GM19467 (cell line): ENCODE results near the gene TRIP13.
A peak's percentile ranks its signal among the peaks of the same experiment; 100 is the strongest.

Experiments used
- ATAC-seq: cut with Tn5 transposase; IDR thresholded peaks from one replicate; pipeline ENCODE4 v1.9.1; 2021; ENCODE audit warnings: mild to moderate bottlenecking, moderate library complexity; ENCODE audit not compliant: unreplicated experiment

The TRIP13 gene

DNA sequence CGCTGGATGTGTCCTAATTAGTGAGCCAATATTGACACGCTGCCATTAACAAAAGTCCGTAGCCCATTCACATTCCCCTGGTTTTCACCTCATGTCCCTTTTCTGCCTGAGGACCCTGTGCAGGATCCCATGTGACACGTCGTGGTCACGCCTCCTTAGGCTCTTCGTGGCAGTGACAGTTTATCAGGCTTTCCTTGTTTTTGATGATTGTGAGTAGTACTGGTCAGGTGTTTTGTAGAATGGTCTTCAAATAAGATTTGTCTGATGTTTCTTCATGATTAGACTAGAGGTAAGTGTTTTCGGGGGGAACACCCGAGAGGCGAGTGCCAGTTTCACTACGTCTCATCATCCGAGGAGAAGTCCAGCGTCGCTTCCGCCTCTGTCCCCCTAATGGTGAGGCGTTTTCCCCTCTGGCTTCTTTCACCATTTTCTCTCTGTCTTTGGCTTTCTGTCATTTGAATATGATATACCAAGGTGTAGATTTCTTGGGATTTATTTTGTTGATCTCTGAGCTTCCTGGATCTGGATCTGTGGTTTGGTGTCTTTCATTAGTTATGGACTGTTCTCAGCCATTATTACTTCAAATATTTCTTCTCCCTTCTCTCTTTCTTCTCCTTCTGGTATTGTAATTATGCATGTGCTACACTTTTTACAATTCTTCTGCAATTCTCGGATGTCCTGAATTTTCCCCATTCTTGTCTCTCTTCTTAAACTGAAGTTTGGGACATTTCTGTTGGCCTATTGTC is 57.3 kb downstream of the TRIP13 start:
- no peak for ATAC-seq

DNA sequence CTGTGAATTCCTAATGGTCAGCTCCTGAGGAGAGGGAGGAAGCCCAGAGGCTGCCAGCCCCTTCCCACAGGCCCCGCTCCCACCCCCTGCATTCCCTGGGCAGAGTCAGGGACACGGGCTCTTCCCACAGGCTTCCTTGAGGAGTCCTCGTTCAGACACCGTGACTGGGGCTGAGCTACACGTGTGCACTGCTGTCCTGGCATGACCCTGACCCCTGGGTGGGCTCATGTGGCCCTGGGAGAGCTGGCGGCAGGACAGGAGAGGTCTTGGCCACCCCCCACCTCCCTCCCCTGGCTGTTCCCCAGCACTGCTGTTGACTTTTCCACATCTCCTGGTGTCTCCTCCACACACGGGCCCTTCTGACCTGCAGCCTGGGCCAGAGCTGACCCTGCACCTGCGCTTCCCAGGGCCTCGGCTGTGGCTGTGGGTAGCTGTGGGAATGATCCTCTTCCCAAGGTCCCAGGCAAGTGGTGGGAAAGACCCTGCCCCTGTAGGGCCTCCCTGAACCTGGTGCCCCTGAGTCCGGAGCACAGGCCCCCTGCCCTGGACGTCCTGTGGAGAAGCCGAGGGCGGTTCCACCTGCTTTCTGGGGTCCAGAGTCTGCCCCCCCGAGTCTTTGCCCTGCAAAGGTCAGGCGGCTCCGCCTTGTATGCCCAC is 59.4 kb downstream of the TRIP13 start:
- no peak for ATAC-seq

DNA sequence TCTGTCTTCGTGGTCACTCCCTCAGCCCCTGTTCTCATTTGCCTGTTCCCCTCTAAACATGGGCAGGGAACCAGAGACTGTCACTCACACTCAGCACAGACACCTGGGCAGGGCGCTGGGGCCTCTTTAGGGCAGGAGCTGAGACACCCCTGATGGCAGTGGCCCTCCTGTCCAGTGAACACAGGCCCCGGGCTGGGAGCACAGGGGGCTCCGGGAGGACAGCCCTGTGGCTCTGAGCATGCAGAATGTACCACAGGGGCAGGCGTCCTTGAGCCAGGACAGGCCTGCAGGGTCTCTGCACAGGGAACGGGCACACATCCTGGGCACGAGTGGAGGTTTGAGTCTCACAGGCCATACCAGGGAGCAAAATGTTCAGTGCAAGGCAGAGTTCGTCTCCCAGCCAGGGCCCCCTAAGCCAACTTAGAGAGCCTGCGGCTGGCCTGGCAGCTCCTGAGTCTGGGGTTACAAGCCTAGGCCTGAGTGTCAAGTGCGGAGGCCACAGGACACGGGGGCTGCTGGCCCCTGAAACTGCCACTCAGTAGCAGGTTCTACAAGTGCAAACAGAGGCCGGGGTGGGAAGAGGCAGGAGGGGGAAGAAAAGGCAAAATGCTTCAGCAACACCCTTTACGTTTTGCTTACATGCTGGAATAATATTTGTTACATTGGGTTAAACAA is 60.0 kb downstream of the TRIP13 start:
- ATAC-seq, result no peak

DNA sequence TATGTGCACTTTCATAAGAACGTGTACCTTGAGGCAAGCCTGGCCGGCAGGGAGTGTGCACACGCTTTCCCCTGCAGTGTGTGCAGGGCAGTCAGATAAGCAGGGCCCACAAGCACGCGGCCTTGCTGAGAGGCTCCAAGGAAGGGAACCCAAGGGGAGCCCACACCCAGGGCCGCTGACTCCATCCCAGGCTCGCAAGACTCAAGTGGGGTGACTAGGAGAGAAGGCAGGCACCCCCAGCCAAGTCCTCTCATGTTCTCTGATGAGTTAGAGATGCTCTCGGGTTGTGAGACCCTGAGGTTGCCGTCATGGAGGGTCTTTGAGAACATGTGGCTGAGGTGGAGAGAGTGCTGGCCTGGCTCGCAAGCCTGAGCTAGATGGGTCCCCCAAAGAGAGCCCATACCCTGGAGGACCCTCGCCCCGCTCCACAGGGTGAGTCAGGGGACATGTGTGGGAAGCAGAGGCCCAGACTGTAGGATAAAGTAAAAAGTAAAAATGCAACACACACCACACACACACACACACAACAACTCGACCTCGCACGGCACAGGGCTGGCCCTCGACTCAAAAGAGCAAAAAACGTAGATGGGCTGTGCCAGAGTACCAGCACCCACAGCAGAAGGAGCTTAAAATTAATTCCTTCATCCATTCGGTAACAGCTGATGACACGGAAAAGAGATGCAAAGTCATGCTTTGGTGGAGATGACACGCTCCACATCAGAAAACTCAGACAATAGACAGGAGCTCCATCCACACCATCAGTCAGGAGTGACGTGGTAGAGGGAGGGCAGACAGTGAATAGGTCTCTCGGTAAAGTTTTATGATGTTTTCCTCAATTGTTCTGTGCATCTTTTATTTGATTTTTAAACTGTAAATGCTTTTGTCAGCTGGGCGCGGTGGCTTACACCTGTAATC is 61.1 kb downstream of the TRIP13 start:
- no peak for ATAC-seq

DNA sequence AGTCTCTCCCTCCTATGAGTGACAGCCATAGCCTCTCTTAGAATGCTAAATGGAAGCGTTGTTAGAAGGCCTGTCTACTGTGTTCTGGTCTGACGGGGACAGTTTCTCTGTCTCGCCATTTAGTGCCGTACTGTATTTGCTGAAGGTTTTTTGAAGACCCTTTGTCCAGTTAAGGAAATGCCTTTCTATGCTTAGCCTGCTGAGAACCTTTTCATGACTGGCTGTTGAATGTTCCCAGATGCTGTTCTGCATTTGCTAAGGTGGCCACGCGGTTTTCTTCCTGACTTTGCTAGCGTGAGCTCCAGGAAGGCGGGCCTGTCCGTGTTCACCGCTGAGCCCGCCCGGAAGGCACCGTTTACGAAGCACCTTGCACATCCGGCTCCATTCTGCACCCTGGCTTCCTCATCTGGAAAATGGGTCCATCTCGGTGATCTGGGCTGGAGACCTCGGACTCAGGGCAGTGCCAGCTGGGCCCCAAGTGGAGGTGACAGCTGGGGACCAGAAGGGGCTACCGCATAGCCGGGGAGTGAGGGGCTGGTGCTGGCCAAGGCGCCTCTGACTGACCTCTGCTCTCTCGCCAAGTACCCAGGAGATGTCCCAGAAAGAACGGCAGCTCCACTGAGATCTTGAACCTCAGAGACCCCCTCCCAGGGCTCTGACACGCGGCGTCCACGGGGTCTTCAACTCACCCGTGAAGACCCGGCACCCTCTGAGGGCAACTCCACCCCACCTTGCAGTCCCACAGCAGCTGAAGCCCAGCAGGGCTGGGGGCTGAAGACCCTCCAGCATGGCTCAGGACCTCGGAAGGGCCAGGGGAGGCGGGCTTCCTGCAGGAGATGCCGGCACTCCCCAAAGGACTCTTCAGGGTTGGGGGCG is 63.4 kb downstream of the TRIP13 start:
- ATAC-seq, result no peak

DNA sequence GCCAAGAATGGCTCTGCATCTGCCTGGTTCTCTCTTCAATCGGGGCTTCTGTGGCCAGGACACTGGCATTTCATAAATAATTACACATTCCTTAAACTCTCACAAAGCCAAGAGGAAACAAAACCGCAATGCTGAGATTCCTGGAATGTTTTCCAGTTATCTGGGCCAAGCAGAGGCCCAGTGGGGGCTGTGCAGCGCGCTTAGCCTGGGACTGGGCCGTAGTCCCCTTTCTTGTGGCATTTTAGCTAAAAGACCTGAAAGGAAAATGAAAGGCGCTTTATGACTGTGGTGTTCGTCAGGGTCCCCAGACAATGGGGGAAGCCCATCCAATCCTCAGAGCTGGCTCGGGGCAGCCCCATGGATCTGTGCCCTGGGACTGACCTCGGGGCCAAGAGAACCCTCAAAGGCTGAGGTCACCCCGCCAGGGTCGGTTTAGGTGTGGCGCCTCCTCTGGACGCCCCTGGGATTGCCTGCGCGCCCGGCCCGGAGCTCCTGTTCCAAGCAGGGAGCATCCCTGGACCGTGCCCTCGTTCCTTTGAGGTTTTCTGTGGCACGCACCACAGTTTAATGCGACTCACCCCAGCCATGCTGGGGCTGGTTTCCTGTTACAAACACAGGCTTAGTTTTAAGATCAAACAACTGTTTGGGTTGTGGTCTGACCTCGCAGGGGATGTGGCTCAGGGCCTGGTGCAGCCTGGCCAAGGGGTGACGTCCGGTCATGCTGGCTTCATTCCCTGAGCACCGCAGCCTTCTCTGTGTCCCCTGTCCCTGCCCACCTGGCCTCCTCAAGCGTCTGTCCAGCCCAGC is 64.5 kb downstream of the TRIP13 start:
- ATAC-seq, result peak; percentile 63

DNA sequence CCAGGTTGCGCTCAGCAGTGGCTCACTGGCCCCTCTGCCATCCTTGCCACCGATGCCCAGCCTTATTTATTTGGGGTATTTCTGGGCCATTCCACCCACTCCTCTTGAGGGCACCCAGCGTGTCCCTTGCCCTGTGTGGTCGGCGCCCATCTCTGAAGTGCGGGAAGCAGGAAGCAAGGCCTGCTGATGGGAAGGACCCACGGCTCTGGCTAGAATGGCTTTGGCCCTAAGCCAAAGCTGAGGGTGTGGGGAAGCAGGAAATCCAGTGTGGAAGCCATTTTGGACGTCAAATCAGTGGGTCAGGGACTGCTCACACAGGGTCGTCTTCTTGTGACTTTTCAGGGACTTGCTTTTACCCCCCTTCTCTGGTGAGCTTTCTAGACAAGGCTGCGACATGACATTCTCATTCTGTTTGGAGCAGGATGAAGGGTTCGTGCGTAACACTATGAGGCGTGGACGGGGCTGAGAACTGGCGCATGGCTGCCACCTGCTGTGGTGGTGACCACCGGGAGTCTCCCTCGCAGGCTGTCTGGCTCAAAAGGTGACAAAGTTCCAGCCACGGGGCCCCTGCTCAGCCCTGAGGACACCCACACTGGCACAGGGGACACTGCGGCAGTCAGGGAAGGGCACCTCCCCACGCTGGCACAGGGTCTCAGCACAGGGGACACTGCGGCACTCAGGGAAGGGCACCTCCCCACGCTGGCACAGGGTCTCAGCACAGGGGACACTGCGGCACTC is 65.2 kb downstream of the TRIP13 start:
- no peak for ATAC-seq

DNA sequence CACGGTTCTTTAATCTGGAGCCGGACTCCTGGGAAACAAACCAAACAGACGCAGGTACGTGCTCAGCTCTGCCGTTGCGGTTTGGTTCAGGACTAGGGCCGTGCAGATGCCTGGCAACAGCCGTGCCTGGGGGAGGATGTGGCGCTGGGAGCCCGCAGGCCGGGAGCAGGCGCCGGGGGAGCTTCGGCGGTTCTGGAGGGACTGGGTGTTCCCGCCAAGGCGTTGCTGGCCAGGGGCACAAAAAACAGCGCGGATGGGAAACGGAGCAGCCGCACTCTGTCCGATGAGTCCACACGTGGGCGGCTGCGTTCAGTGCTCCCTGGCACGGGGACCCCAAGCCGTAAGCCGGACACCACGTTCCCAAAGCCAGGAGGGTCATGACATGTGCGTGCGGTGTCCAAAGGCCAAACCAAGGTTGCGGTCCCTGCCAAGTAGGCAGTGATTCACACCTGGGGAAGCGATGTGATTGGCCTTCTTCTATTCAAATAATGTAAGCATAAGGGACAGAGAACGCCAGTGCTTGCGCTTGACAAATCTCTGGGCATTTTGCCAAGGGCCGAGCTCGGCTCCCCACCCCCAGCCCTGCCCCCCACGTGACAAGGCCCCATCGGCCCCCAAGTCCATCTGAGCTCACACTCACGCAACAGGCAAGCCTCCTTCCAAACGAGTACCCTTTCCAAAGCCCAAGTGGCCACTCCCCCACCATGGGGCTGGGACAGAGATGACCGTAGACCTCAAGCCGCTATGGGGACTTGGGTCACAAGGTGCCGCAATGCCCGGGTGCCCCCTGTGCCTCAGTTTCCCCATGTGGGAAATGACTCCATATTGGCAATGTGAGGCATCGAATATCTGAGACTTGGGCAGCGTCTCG is 66.3 kb downstream of the TRIP13 start:
- ATAC-seq, result no peak

DNA sequence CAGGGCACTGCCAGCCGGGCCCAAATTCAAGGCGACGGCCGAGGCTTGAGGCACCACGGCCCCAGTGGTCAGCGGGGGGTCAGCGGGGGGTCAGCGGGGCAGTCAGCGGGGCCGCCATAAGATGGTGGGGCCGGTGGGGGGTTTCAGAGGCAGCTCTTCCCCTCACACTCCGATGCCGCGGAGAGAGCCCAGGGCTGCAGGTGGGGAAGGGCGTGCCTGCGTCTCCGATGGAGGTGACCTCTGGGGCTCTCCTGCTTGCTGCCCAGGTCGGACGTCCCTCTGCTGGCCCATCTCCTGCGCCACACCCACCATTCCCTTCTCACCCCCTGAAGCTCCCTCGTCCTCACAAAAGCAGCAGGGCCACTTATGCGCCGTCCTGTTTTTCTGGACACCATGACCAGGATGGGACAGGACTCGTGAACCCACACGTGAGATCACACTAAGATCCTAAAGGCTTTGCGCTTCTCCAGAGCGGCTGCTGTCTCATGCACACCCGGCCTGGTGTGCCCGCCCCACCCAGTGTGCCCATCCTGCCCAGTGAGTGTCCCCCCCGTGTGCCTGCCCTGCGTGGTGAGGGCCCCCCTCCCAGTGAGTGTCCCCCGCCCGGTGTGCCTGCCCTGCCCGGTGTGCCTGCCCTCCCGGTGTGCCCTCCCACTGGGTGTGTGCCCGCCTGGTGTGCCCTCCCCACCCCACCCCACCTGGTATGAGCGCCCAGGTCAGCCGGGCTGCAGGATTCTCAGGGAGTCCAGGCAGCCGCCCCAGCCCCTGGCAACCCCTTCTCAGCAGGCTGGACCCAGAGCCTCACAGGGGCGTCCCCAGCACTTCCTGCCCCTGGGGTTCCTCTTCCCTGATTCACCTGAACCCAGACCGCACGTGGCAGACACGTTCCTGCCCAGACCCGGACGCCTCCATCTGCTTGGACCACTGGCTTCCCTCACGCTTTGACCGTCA is 67.2 kb downstream of the TRIP13 start:
- ATAC-seq, result no peak

DNA sequence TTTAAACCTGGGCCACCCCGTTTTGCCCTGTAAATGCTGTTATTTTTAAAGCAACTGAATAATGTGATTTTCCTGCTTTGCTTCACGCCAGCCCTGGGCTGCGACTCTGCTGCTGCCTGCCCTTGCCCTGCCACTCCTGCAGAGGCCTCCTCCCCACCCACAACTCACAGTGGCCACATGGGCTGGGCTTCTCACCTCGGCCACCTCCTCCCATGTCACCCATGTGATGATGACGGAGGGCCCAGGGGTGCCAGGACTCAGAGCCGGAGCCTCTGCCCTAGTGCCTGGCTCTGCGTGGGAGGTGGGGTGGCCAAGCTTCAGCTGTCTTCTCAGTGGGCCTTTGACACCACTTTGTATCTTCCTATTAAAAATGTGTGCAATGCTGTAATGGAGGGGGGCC is 67.9 kb downstream of the TRIP13 start:
- no peak for ATAC-seq

DNA sequence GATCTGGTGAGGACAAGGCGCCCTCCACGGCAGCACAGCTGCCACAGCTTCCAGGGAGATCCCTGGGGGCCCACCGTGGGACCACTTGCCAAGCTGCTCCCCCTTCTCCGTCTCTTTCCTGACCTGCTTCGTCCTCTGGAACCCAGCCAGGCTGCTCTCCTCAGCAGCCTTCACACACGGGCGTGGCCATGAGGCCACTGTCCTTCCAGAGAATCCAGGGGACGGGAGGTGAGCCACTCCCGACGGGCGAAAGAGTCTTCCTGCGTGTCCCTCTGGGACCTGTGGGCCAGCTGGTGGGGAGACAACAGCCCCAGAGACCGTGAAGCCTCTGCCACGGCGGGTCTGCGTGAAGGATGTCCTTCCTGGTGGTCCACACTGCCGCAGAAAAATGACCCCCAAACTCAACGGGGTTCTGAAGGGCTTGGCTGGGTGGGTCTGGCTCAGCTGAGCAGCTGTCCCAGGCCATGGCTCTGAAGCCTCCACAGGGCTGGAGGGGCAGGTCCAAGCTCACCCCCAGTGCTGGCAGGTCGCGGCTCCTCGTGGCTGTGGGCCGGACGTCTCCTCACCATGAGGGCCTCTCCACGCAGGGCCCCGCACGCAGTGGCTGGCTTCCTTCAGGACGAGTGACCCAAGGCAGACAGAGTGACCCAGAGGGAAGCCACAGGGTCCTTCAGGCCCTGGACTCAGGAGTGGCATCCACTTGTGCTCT is 68.5 kb downstream of the TRIP13 start:
- ATAC-seq, result no peak

DNA sequence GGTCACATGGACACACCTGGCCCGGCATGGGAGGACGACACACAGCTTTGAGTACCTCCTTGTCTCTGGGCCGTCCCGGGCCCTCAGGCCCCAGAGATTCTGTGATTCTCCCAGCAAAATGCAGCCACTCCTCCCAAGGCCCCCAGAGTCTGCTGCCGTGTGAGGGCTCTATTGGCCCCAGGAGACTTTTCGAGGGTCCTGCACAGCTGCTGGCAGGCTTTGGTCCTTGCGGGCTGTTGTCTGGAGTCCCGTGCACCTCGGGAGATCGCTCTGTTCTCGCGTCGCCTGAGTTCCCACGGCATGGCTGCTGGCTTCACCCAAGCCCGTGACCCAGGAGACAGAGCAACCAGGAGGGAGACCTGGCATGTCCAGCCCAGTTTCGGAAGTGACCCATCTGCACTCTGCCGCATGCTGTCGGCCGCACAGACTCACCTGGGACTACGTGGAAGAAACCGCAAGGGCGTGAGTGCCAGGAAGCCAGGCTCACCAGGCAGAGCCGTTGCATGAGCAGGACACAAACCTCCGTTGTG is 69.1 kb downstream of the TRIP13 start:
- ATAC-seq, result no peak

DNA sequence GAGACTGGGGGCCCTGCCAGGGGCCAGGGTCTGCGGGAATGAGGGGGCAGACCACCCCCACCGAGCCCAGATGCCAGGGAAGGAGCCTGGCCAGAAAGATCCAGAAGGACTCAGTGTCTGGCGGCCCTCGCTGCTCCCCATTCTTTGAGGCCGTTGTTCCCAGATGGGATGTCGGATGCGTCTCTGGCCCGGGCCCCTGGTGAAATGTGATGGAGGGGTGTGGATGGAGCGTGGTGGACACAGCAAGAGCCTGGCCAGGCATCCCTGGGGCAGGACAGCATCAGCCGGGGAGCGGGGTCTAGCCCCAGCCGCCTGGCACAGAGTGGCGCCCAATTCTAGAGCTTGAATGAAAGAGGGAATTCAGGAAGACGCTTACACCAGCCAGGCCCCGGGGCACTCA is 69.7 kb downstream of the TRIP13 start:
- no peak for ATAC-seq

DNA sequence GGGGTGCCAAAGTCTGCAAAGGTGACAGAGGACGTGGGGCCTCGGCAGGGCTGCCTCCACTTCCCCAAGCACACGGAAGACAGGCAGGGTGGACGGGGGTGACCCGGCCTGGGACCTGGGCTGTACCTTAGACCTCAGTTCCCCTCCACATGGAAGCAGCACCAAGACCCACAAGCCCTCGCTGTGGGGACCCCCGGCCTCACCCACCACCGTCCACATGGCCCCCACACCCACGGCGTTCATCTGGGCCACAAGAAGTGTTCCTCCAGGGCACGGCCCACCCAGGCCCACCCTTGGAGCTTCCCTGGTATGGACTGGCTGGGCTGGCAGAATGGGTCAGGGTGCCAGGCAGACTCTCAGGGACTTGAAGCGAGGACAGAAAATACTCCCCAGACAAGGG is 70.1 kb downstream of the TRIP13 start:
- ATAC-seq, result no peak

DNA sequence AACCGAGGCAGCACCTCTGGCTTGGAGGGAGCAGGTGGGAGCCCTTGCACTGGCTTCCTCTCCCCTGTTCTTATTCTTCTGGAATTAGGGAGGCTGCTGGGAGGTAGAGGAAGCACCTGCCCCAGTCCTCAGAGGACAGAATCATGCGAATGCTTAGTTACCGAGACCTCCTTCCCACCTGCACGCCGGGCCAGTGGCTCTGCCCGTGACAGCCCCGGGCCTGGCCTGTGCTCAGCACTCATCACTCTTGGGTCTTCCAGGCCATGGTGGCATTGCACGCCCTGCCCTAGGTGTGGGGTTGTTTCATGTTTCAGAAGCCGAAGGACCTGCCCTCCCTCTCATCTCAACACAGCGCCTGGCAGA is 70.6 kb downstream of the TRIP13 start:
- ATAC-seq, result peak; percentile 34
